Stimulated activated naive CD8-positive, alpha-beta T cell treated with anti-CD3 and anti-CD28 coated beads, Interleukin-15, Interleukin-2, amounts not matched to agents 100 ng/mL and 50 ng/mL, for 24 hours (primary cell): ENCODE results near the gene RNASEH2B.

Experiments used
- H3K27ac Mint-ChIP-seq: one replicate; pipeline ENCODE4 v1.8.0; 2021; ENCODE audit warnings: mild to moderate bottlenecking, mixed read lengths
- H3K27me3 Mint-ChIP-seq: one replicate; pipeline ENCODE4 v1.8.0; 2021; ENCODE audit warnings: mixed read lengths
- H3K36me3 Mint-ChIP-seq: one replicate; pipeline ENCODE4 v1.8.0; 2021; ENCODE audit warnings: low read depth, mixed read lengths
- H3K4me1 Mint-ChIP-seq: one replicate; pipeline ENCODE4 v1.8.0; 2021; ENCODE audit warnings: low read depth, mixed read lengths
- H3K4me3 Mint-ChIP-seq: one replicate; pipeline ENCODE4 v1.8.0; 2021; ENCODE audit warnings: mild to moderate bottlenecking, mixed read lengths
- H3K9me3 Mint-ChIP-seq: one replicate; pipeline ENCODE4 v1.8.0; 2021; ENCODE audit warnings: mixed read lengths

RNASEH2B gene

DNA sequence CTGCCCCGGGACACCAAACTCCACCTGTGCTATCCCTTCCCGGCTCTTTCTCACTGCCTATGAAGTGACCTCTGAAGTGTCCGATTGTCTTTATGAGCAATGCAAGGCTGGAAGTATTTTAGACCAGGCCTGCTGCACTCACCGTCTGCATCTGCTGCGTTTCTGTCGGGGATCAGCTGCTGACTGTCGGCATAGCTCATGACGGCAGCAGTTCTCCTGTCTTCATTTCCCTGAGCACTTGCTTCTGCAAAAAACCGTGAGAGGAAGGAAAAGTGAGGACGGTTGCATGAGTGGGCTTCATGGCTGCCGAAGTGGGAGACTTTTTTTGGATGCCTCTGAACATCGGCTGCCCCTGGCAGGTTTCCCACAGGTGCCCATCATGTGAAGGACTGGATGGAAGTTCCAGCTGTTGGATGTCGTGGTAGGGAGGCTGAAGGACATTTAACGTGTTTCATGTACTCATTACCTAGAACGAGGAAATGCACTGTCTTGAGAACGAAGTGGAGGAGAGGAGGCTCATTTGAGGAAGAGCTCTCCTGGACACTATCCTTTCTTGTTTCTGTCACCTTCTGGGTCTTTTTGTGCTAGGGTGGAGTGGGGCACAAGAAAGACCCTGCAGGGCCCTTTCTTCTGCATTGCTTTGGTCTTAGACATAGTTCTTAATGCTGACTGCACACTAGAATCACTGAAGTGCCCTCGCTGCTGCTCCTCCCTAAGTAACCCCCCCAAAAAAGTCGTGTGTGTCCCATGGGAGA lies 94.7 kb downstream of the RNASEH2B start:
- no peaks in the 10 kb centered on the region for H3K4me1 Mint-ChIP-seq
- H3K27me3 Mint-ChIP-seq, result peaks cover 12% of the 10 kb centered on the region
- no peak overlapping the region for H3K27ac Mint-ChIP-seq
- no peak overlapping the region for H3K4me3 Mint-ChIP-seq
- H3K9me3 Mint-ChIP-seq, result no peaks in the 10 kb centered on the region
- no peaks in the 10 kb centered on the region for H3K36me3 Mint-ChIP-seq

DNA sequence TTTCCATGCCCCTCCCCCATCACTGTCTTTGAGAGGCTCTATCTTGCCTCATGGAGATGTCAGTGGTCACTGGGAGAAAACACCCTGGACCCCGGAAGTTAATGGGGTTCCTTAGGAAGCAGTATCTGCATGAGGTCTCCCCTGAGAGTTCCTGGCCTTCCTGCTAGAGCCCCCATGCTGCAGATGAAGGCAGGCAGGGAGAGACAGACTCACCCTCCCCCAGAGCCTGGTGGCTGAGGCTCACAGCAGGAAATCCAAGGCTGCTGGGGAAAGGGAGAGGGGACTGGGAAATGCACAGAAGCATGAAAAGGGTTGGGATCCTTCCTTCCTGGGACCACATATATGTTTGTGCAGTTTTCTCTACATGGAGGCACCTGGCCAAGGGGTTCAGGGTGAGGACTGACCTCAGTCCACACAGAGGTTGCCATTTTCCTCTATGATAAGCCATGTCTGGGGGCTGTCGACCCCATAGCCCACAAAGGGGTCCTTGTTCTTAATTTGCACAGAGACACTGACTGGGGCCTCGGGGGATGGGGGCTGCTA lies 95.4 kb downstream of the RNASEH2B start:
- H3K4me1 Mint-ChIP-seq, result no peaks in the 10 kb centered on the region
- H3K27ac Mint-ChIP-seq, result no peak overlapping the region
- H3K36me3 Mint-ChIP-seq, result no peaks in the 10 kb centered on the region
- H3K27me3 Mint-ChIP-seq, result peaks cover 12% of the 10 kb centered on the region
- no peaks in the 10 kb centered on the region for H3K9me3 Mint-ChIP-seq
- no peak overlapping the region for H3K4me3 Mint-ChIP-seq

DNA sequence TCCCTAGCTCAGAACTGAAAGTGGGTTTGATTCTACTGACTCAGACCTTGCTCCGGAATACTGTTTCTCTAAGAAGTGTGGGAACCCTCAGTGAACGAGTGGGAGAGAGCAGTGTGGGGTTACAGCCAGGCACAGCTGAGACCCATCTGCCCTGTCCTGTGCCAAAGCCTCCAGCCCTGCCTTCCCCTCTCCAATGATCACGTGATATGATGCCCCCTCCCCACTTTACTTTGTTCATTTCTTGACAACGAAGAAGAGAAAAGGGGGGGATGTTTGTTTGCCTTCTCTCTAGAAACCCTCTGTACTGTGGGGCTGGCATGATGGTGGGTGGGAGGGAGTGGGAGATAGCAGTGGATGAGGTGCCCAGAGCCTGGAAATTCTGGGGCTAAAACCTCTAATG lies 96.0 kb downstream of the RNASEH2B start:
- H3K36me3 Mint-ChIP-seq, result no peaks in the 10 kb centered on the region
- no peaks in the 10 kb centered on the region for H3K9me3 Mint-ChIP-seq
- H3K27me3 Mint-ChIP-seq, result peaks cover 12% of the 10 kb centered on the region
- H3K27ac Mint-ChIP-seq, result no peak overlapping the region
- no peaks in the 10 kb centered on the region for H3K4me1 Mint-ChIP-seq
- no peak overlapping the region for H3K4me3 Mint-ChIP-seq
